Astrocyte (in vitro differentiated cells and primary cell): Measurements from ENCODE around the gene AQP1. TPM values are rescaled to one million over a fixed set of nuclear protein-coding genes. Genes with fewer than 3 reads are reported as not detected.

Experiments used
- DNase-seq: peaks from one replicate; pipeline ENCODE4 v3.0.0-alpha.2; 2010; ENCODE audit warnings: low read depth
- FAIRE-seq: peaks from 2 replicates; lab custom pipeline; 2011; peaks lifted over from hg19 to GRCh38; lab: Jason Lieb, UNC
- H2AFZ ChIP-seq: 2 replicates; pipeline ENCODE4 v1.6.0; 2012; ENCODE audit warnings: low read depth, low read length, inconsistent platforms
- H3K27ac ChIP-seq: 2 replicates; pipeline ENCODE4 v1.5.1; 2011; ENCODE audit warnings: low read depth, low read length, inconsistent platforms
- H3K27me3 ChIP-seq: 2 replicates; pipeline ENCODE4 v1.6.0; 2011; ENCODE audit warnings: low read length, inconsistent platforms; ENCODE audit not compliant: insufficient read depth
- H3K36me3 ChIP-seq: 2 replicates; pipeline ENCODE4 v1.5.1; 2011; ENCODE audit warnings: low read length, inconsistent platforms; ENCODE audit not compliant: insufficient read depth
- H3K4me1 ChIP-seq: 2 replicates; pipeline ENCODE4 v1.5.1; 2011; ENCODE audit warnings: low read length, inconsistent platforms; ENCODE audit not compliant: insufficient read depth
- H3K4me2 ChIP-seq: 2 replicates; pipeline ENCODE4 v1.6.0; 2012; ENCODE audit warnings: low read length, inconsistent platforms
- H3K4me3 ChIP-seq: 2 replicates; pipeline ENCODE4 v1.5.1; 2011; ENCODE audit warnings: low read depth, mild to moderate bottlenecking, low read length, inconsistent platforms; ENCODE audit not compliant: insufficient read depth
- H3K79me2 ChIP-seq: 2 replicates; pipeline ENCODE4 v1.6.0; 2012; ENCODE audit warnings: mild to moderate bottlenecking, low read length, inconsistent platforms; ENCODE audit not compliant: insufficient read depth
- H3K9ac ChIP-seq: 2 replicates; pipeline ENCODE4 v1.6.0; 2012; ENCODE audit warnings: mild to moderate bottlenecking, low read length, inconsistent platforms
- H3K9me3 ChIP-seq: 2 replicates; pipeline ENCODE4 v1.5.1; 2012; ENCODE audit warnings: low read depth, mild to moderate bottlenecking, low read length, inconsistent platforms; ENCODE audit not compliant: insufficient read depth
- H4K20me1 ChIP-seq: 2 replicates; pipeline ENCODE4 v1.6.0; 2012; ENCODE audit warnings: low read length, inconsistent platforms; ENCODE audit not compliant: insufficient read depth
- H3K27ac Mint-ChIP-seq: one replicate; pipeline ENCODE4 v1.8.0; 2021; ENCODE audit warnings: mild to moderate bottlenecking, mixed read lengths; ENCODE audit not compliant: unreplicated experiment
- H3K27me3 Mint-ChIP-seq: one replicate; pipeline ENCODE4 v1.8.0; 2021; ENCODE audit warnings: low read depth, mixed read lengths; ENCODE audit not compliant: unreplicated experiment
- H3K36me3 Mint-ChIP-seq: one replicate; pipeline ENCODE4 v1.8.0; 2021; ENCODE audit warnings: low read depth, mixed read lengths; ENCODE audit not compliant: unreplicated experiment
- H3K4me1 Mint-ChIP-seq: one replicate; pipeline ENCODE4 v1.8.0; 2021; ENCODE audit warnings: low read depth, mixed read lengths; ENCODE audit not compliant: unreplicated experiment
- H3K4me3 Mint-ChIP-seq: one replicate; pipeline ENCODE4 v1.8.0; 2021; ENCODE audit warnings: mild to moderate bottlenecking, moderate library complexity, mixed read lengths; ENCODE audit not compliant: unreplicated experiment
- H3K9me3 Mint-ChIP-seq: one replicate; pipeline ENCODE4 v1.8.0; 2021; ENCODE audit warnings: mild to moderate bottlenecking, mixed read lengths; ENCODE audit not compliant: unreplicated experiment
- CTCF ChIP-seq: IDR thresholded peaks from 2 replicates; pipeline ENCODE4 v1.5.1; 2011; ENCODE audit warnings: low read depth, mild to moderate bottlenecking, inconsistent platforms, low read length, moderate library complexity; ENCODE audit not compliant: insufficient read depth
- EZH2 ChIP-seq: IDR thresholded peaks from 2 replicates; pipeline ENCODE4 v1.6.1; 2012; ENCODE audit warnings: mild to moderate bottlenecking, low read length, inconsistent platforms; ENCODE audit not compliant: insufficient read depth
- total RNA-seq: library from RNA; stranded (reverse); gene quantifications from 2 replicates; pipeline ENCODE4 v1.2.1, GENCODE V29; 2021

Gene AQP1
- total RNA-seq, 1 donor from 2014 or later: 6.7 TPM

- Mint-ChIP-seq H3K9me3 (peaks cover 5% of the 10 kb centered on the region), H3K27me3 (peaks cover 14% of the 10 kb centered on the region), H3K36me3 (peaks cover 16% of the 10 kb centered on the region), H3K4me1 (peaks cover 21% of the 10 kb centered on the region), H3K27ac (no peak overlapping the region), H3K4me3 (no peak overlapping the region)
- DNase-seq (no peak), FAIRE-seq (no peak)
- Histone ChIP-seq H3K9ac (no peak overlapping the region), H3K4me1 (no peaks in the 10 kb centered on the region), H3K4me2 (no peak overlapping the region), H3K4me3 (no peak overlapping the region), H3K79me2 (no peaks in the 10 kb centered on the region), H4K20me1 (no peaks in the 10 kb centered on the region), H3K36me3 (no peaks in the 10 kb centered on the region), H3K27me3 (no peaks in the 10 kb centered on the region), H3K27ac (no peak overlapping the region), H3K9me3 (no peaks in the 10 kb centered on the region), H2AFZ (no peak overlapping the region)
- TF ChIP-seq EZH2: no peak
- no peak for TF ChIP-seq CTCF
Measured at GRCh38 chr7:30879139-30880124, 32.2 kb upstream of the AQP1 start.

GRCh38 chr7:30880125-30880720, 31.4 kb upstream of the AQP1 start:
- Mint-ChIP-seq H3K27ac (no peak overlapping the region), H3K9me3 (peaks cover 2% of the 10 kb centered on the region), H3K36me3 (peaks cover 12% of the 10 kb centered on the region), H3K4me1 (peaks cover 21% of the 10 kb centered on the region), H3K27me3 (peaks cover 14% of the 10 kb centered on the region), H3K4me3 (no peak overlapping the region)
- no peaks in the 10 kb centered on the region for H3K9me3 ChIP-seq
- no peaks in the 10 kb centered on the region for H3K79me2 ChIP-seq
- H3K36me3 ChIP-seq: no peaks in the 10 kb centered on the region
- DNase-seq: no peak
- no peak overlapping the region for H3K4me2 ChIP-seq
- no peak overlapping the region for H3K4me3 ChIP-seq
- no peak overlapping the region for H2AFZ ChIP-seq
- no peak overlapping the region for H3K27ac ChIP-seq
- FAIRE-seq: no peak
- H3K27me3 ChIP-seq: no peaks in the 10 kb centered on the region
- H3K4me1 ChIP-seq: no peaks in the 10 kb centered on the region
- no peaks in the 10 kb centered on the region for H4K20me1 ChIP-seq
- no peak for TF ChIP-seq CTCF
- no peak overlapping the region for H3K9ac ChIP-seq
